ENCODE data around the gene TNFAIP8L3. TPM values are rescaled to one million over a fixed set of nuclear protein-coding genes. Genes with fewer than 3 reads are reported as not detected.

Gene TNFAIP8L3
- total RNA-seq, 1 donor: 8.3 TPM

DNA sequence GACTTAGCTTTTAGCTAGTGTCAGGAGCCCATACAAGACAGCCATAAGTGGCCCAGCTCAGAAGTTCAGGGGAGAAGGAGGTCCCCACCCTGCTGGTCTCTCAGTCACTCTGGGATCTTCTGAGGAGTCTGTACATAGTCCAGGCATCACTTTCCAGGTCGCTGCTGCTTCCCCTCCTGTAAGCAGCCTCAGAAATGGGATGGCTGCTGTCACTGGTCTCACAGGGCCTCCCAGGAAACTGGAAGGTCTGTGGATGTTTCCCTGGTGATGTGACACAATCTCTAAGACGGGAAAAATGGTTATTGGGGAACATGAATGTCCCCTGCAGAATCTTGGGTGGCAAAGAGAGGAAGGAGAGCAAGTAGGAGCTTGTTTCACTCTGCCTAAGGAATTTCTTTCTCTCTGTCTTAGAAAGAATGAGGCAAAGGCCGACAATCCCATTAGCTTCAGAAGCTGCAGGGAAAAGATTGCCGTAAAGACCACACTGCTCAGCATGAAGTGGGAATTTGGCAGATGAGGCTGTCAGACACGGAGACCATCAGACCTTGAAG is 43.2 kb upstream of the TNFAIP8L3 start:
- no peaks in the 10 kb centered on the region for H3K36me3 ChIP-seq (ENCODE audit: insufficient read depth, low read length)
- no peak overlapping the region for H2AFZ ChIP-seq (ENCODE audit: low read length)
- no peak overlapping the region for H3K4me3 ChIP-seq (ENCODE audit: insufficient read depth, low read length)
- no peaks in the 10 kb centered on the region for H4K20me1 ChIP-seq (ENCODE audit: insufficient read depth, low read length)
- no peak for DNase-seq (ENCODE audit: insufficient read length, low spot score, missing footprints)
- H3K4me2 ChIP-seq (ENCODE audit: insufficient read depth, low read length): no peak overlapping the region
- no peaks in the 10 kb centered on the region for H3K79me2 ChIP-seq (ENCODE audit: insufficient read depth, low read length)
- H3K27me3 ChIP-seq (ENCODE audit: insufficient read depth, low read length): no peaks in the 10 kb centered on the region
- TF ChIP-seq, protein P1, sequence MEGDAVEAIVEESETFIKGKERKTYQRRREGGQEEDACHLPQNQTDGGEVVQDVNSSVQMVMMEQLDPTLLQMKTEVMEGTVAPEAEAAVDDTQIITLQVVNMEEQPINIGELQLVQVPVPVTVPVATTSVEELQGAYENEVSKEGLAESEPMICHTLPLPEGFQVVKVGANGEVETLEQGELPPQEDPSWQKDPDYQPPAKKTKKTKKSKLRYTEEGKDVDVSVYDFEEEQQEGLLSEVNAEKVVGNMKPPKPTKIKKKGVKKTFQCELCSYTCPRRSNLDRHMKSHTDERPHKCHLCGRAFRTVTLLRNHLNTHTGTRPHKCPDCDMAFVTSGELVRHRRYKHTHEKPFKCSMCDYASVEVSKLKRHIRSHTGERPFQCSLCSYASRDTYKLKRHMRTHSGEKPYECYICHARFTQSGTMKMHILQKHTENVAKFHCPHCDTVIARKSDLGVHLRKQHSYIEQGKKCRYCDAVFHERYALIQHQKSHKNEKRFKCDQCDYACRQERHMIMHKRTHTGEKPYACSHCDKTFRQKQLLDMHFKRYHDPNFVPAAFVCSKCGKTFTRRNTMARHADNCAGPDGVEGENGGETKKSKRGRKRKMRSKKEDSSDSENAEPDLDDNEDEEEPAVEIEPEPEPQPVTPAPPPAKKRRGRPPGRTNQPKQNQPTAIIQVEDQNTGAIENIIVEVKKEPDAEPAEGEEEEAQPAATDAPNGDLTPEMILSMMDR (IDR thresholded peaks at IDR 0.05; ENCODE audit: extremely low read depth, low read depth, low read length): no peak
- H3K4me1 ChIP-seq (ENCODE audit: insufficient read depth, low read length): peaks cover 5% of the 10 kb centered on the region
- peaks cover 2% of the 10 kb centered on the region for H3K9me3 ChIP-seq (ENCODE audit: low read depth, low read length)
- H3K27ac ChIP-seq (ENCODE audit: low read depth, low read length): no peak overlapping the region

DNA sequence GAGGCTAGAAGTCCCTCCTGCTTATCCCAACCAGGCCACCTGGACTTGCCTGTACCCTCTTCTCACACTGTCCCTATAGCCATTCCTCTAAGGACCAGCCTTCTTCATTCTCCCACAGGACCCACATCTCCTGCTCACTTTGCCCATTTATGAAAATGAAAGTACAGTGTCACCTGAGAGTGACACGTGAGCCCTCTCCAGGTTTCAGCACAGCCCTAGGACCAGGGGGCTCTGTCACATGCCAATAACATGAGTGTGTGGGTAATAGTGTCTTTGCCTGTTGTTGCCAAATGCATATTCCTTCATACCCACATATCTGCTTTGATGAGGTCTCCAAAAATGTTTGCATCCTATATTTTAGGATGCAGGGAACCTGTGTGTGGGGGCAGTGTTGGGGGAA is 42.3 kb upstream of the TNFAIP8L3 start:
- H3K27me3 ChIP-seq (ENCODE audit: insufficient read depth, low read length): no peaks in the 10 kb centered on the region
- TF ChIP-seq, protein P1 (IDR thresholded peaks at IDR 0.05; ENCODE audit: extremely low read depth, low read depth, low read length): no peak

DNA sequence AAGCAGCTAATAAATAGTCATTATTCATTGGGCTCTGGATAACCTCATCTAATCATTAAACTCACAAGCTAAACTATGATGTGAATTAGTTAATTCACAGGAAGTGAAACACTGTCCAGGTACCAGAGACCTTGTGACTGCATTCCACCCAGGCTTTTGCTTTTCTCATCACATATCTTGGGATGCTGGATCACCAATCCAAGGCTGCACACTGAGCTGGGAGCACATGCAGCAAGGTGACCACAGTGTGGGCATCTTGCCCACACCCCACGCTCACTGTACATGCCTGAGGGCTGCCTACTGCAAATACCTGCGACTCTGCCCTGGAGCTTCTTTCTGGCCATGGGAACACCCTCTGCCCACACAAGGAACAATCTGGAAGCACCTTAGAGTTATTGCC is 40.6 kb upstream of the TNFAIP8L3 start:
- no peaks in the 10 kb centered on the region for H3K79me2 ChIP-seq (ENCODE audit: insufficient read depth, low read length)
- H3K4me1 ChIP-seq (ENCODE audit: insufficient read depth, low read length): peaks cover 19% of the 10 kb centered on the region
- H3K4me2 ChIP-seq (ENCODE audit: insufficient read depth, low read length): no peak overlapping the region
- no peak overlapping the region for H3K27ac ChIP-seq (ENCODE audit: low read depth, low read length)
- no peaks in the 10 kb centered on the region for H3K36me3 ChIP-seq (ENCODE audit: insufficient read depth, low read length)
- H4K20me1 ChIP-seq (ENCODE audit: insufficient read depth, low read length): no peaks in the 10 kb centered on the region
- TF ChIP-seq, protein P1 (IDR thresholded peaks at IDR 0.05; ENCODE audit: extremely low read depth, low read depth, low read length): no peak
- no peaks in the 10 kb centered on the region for H3K27me3 ChIP-seq (ENCODE audit: insufficient read depth, low read length)
- DNase-seq (ENCODE audit: insufficient read length, low spot score, missing footprints): no peak
- no peak overlapping the region for H3K4me3 ChIP-seq (ENCODE audit: insufficient read depth, low read length)
- no peak overlapping the region for H2AFZ ChIP-seq (ENCODE audit: low read length)
- H3K9me3 ChIP-seq (ENCODE audit: low read depth, low read length): peaks cover under 1% of the 10 kb centered on the region

More for the DNA sequence above, 42.3 kb upstream of the TNFAIP8L3 start:
- H2AFZ ChIP-seq (ENCODE audit: low read length): no peak overlapping the region
- no peak for DNase-seq (ENCODE audit: insufficient read length, low spot score, missing footprints)
- peaks cover 2% of the 10 kb centered on the region for H3K9me3 ChIP-seq (ENCODE audit: low read depth, low read length)
- no peaks in the 10 kb centered on the region for H3K36me3 ChIP-seq (ENCODE audit: insufficient read depth, low read length)
- no peak overlapping the region for H3K27ac ChIP-seq (ENCODE audit: low read depth, low read length)
- H4K20me1 ChIP-seq (ENCODE audit: insufficient read depth, low read length): no peaks in the 10 kb centered on the region
- H3K79me2 ChIP-seq (ENCODE audit: insufficient read depth, low read length): no peaks in the 10 kb centered on the region
- H3K4me3 ChIP-seq (ENCODE audit: insufficient read depth, low read length): no peak overlapping the region
- H3K4me2 ChIP-seq (ENCODE audit: insufficient read depth, low read length): no peak overlapping the region
- H3K4me1 ChIP-seq (ENCODE audit: insufficient read depth, low read length): peaks cover 13% of the 10 kb centered on the region

DNA sequence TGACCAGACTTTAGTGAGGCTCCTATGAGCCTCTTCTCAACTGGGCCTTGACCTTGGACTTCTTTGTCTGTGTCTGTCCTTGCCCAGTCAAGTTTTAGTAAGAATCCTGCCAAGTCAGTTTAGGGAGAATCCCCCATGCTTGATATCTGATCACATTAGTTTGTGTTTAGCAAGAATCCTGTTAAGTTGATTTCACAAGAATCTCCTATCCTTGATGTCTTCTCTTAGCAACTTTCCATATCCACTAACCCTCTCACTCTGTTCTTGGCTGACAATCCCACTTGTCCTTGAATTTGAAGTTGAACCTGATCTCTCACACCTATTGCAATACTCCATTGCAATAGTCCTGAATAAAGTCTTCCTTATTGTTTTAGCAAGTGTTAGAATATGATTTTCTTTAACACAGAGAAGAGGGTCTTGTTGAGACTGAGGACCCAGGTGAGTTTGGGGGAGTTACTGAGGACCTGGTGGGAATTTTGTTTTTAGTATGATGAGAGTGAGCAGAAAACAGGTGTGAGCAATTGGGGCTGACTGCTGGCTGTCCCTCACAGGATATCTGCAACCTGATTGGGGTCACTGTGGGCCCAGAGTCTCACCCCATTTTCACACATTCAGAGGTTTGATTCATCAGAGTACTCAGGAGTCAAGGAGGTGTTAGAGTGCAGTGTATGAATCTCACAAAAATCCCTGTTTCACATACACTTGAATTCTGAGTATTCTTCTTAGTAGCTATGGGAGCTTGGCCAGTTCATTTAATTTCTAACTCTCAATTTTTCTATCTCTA is 39.9 kb upstream of the TNFAIP8L3 start:
- no peaks in the 10 kb centered on the region for H3K9me3 ChIP-seq (ENCODE audit: low read depth, low read length)
- H3K4me2 ChIP-seq (ENCODE audit: insufficient read depth, low read length): no peak overlapping the region
- TF ChIP-seq, protein P1 (IDR thresholded peaks at IDR 0.05; ENCODE audit: extremely low read depth, low read depth, low read length): no peak
- DNase-seq (ENCODE audit: insufficient read length, low spot score, missing footprints): no peak
- H3K27ac ChIP-seq (ENCODE audit: low read depth, low read length): no peak overlapping the region
- no peaks in the 10 kb centered on the region for H3K27me3 ChIP-seq (ENCODE audit: insufficient read depth, low read length)
- H3K79me2 ChIP-seq (ENCODE audit: insufficient read depth, low read length): no peaks in the 10 kb centered on the region
- no peaks in the 10 kb centered on the region for H4K20me1 ChIP-seq (ENCODE audit: insufficient read depth, low read length)
- no peaks in the 10 kb centered on the region for H3K36me3 ChIP-seq (ENCODE audit: insufficient read depth, low read length)
- H3K4me3 ChIP-seq (ENCODE audit: insufficient read depth, low read length): no peak overlapping the region
- peaks cover 19% of the 10 kb centered on the region for H3K4me1 ChIP-seq (ENCODE audit: insufficient read depth, low read length)
- no peak overlapping the region for H2AFZ ChIP-seq (ENCODE audit: low read length)

All from osteoblast (primary cell).